Renal cortex interstitium (tissue), 11 donors: ENCODE data around the gene CCDC107. TPM values are rescaled to one million over a fixed set of nuclear protein-coding genes. Genes with fewer than 3 reads are reported as not detected.
A peak's percentile ranks its signal among the peaks of the same experiment; 100 is the strongest.

ENCODE experiments used
- DNase-seq, 11 donors: peaks; one replicate each; pipeline ENCODE4 v3.0.0-alpha.2; 2013; ENCODE audit warnings: low read depth in 9 of 11, low spot score in 4 of 11; ENCODE audit errors: extremely low read depth in 1 of 11
- polyA plus RNA-seq, 3 donors: library from polyadenylated mRNA; unstranded; fragments of 120-200 nt; gene quantifications; one replicate each; pipeline ENCODE4 v1.2.1, GENCODE V29; 2013; ENCODE audit not compliant: insufficient read length in 3 of 3

The CCDC107 gene
- polyA plus RNA-seq, 3 donors: 14.2 to 22.3 (median 18.6) TPM

GRCh38 chr9:35688558-35689541 lies 30.8 kb downstream of the CCDC107 start:
- DNase-seq: no peak

- peak in 5 of 11 donors; percentile 27 to 73 (median 52) for DNase-seq
These were observed 31.6 kb downstream of the CCDC107 start, which contains the start of gene TPM2 for GRCh38 chr9:35689542-35690293. Gene TPM2 (minus strand): TSS chr9:35689925. CDS start chr9:35689817, 108 bp downstream.

GRCh38 chr9:35690294-35690613 lies 32.2 kb downstream of the CCDC107 start:
- no peak for DNase-seq

DNA sequence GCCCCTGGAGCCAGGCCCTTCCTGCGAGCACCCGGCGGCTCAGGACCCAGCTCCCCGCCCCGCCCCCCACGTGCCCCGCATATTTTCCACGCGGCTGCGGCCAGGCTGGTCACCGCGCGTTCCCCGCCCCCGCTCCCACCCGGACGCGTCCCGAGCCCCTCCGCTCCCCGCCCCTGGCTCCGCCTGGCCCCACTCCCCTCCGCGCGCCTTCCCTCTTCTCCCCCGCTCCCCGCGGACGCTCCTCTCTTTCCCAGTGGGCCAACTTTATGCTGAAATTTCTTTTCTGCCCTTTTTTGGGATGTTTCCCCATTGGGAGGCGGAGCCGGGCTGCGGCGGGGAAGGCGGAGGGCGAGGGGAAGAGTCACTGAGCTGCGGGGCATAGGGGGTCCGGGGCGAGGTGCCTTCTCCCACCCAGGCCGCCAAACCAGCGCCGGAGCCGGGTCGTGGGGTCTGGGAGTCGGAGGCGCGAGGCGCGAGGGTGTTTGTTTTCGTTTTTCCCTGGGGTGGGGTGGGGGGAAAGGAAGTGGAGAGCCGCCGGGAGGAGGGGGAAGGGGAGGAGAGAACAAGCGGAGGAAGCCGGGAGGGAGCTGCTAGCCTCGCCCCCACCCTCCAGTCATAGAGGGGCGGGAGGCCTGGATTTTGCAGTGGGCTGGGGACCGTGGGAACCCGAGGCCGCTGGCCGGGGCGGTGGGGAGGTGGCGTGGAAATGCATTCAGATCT lies 32.7 kb downstream of the CCDC107 start:
- DNase-seq: peak in 6 of 11 donors; percentile 39 to 67 (median 64)

GRCh38 chr9:35691334-35691650 lies 33.2 kb downstream of the CCDC107 start:
- no peak for DNase-seq

DNA sequence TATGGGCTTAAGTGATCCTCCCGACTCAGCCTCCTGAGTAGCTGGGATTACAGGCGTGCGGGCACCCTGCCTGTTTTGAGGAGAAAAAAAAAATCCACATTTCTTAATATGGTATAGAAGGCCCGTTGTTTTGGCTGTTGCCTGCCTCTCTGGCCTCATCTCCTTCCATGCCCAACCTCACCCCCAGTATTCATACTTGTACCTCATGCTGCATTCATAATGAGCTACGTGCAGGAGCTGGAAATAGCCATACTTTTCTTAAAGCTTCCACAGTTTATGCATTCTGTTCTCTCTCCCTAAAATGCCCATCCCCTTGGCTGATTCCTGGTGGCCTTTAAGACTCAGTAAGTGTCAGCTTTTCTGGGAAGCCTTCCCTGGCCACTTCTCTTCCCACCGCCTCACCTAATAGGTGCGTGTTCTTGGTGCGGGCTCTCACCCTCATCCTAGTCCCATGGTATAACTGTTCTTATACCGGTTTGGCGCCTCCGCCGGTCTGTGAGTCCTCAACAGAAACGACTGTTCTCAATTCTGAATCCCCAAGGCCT lies 33.7 kb downstream of the CCDC107 start:
- no peak for DNase-seq

GRCh38 chr9:35695943-35696401 lies 37.9 kb downstream of the CCDC107 start:
- no peak for DNase-seq

DNA sequence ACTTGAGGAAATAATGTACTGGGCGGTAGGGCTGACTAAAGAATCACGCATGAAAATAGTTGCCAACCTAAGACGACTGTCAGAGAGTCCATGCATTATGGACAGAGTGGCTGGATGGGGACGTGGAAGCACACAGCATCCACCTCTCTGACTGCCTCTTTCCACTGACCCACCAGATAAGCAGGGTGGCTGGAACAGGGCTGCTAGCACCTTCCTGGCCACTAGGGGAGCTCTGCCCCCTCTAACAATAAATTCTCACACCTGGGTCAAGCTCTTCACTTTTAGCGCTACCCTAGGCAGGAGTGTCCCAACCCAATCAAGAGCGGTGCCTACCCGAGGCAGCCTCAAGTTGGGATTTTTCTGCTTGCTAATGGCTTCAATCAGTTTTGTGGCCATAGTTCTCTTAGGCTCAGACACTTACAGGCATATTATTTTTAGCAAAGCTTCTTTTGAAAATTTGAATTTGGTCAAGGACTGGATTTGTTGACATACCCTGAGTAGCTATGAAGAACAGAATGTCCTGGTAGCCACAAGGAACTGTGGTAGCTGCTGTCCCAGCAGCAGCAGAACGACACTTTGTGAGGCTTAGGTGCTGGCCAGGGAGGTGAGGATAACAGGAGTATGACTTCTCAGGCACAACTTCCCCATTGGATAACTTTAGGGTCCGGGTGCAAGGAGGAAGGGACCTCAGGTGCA lies 38.6 kb downstream of the CCDC107 start:
- DNase-seq: peak in 1 of 11 donors; percentile 20

DNA sequence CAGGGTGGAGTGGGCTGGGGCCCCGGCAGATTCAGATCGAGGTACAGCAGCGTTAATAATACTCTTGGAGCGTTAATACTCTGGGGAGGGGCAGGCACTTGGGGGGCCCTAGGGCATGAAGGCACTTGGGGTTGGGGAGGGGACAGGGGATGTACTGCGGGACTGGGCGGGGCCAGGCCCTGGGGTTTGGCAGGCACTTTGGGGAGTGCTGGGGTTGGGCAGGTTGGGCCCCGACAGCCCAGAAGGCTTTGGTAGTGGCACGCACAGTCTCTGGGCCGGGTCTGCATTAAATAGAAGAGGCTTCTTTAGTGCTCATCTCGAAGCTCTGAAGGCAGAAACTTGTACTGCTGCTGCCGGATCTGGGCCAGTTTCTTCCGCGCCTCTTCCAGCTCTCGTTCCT lies 39.4 kb downstream of the CCDC107 start:
- no peak for DNase-seq

DNA sequence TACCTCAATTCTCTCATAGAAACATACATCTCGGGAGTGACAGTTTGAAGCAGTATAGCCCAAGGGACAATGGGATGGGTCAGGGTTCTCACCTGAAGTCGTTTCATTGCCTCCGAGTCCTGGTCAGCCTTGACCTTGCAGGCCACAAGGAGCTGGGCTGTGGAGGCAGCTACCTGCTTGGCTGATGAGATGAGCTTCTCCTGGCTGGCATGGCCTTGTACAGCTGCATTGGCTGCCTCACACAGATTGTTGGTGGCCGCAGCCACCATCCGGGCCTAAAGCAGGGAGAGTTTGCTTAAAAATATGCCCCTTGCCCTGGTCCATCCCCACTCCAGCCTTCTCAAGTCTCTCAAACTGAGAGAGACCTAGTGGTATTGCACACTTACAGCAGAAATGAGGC lies 40.1 kb downstream of the CCDC107 start:
- DNase-seq: no peak

GRCh38 chr9:35700031-35700430 lies 41.9 kb downstream of the CCDC107 start:
- no peak for DNase-seq

DNA sequence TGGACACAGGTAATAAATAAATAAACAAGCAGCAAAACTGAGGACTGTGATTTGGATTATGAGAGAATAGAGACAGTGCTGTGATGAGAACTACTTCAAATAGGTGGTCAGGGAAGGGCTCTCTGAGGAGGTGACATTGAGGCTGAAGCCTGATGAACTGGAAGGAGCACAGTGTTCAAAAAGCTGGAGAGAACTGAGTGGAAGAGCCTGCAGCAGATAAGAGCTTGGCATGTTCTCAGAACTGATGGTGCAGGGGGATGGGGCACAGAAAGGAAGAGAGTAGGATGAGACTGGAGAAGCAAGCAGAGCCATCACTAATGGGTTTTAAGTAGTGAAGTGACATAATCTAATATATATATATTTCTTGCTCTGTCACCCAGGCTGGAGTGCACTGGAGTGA lies 42.9 kb downstream of the CCDC107 start:
- DNase-seq: no peak

DNA sequence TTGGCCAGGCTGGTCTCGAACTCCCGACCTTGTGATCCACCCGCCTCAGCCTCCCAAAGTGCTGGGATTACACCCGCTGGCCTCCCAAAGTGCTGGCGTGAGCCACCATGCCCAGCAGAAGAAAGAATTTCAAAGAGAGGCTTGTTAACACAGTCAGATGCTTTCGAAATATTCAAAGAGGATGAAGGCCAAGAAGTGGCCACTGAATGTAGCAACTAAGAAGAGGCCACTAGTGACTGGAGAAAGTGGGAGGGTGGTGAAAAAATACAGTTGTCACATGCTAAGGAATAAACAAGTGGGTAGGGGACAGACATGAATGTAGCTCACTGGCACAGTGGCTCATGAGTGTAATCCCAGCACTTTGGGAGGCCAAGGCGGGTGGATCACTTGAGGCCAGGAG lies 44.6 kb downstream of the CCDC107 start:
- DNase-seq: no peak

DNA sequence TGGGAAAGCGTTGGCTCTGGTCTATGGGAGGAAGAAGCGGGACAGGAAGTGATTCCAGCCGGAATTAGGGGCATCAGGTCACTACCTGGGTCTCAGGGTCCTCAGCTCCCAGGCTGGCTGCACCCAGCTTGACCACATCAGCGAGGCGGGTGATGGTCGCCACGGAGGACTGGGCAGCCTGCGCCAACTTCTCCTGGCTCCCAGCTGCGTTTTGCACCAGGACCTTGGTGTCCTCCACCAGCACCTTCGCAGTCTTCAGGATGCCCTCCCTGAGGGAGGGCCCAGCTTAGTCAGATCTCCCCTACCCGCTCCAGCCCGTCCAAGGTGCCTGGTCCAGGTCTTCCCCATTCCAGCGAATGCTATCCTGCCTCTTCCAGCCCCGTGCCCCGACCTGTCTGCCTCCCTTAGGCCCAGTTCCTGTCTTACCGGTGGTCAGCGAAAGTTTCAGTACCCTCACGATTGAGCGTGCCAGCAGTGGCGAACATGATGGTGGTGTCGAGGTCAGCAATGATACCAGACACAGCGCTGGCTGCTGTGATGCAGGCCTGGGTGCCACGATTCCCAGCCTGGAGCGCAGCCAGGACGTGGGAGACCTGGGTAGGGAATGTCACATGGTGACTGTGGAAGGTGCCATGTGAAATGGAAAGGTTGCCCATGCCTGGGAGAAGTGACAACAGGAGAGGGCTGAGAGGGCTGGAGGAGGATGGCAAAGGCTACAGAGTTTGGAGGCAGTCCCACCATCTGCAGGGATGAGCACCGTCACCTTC lies 46.0 kb downstream of the CCDC107 start:
- DNase-seq: no peak

DNA sequence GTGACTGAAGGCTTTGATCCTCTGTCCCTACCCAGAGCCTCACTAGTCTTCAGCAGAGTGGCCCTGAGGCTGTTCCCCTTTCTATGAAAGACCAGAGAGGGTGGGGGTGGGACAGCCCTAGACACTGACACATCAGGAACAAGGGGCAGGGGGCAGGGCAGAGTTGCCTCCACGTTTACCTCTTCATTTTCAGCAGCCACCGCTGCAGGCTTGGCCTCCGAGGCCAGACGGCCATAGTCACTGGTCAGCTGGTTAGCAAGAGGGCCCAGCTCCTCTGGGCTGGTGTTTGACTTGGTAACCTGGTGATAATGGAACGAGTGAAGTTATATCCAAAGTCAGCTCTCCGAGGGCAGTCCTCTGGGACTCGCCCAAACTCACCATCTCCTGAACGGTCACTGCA lies 47.3 kb downstream of the CCDC107 start:
- no peak for DNase-seq

GRCh38 chr9:35705836-35706430 lies 47.8 kb downstream of the CCDC107 start:
- no peak for DNase-seq

GRCh38 chr9:35706951-35707350 lies 48.9 kb downstream of the CCDC107 start:
- no peak for DNase-seq

- no peak for DNase-seq
These were observed 50.1 kb downstream of the CCDC107 start for GRCh38 chr9:35708146-35708545.
